Measurements from ENCODE around the gene CACNA1C.
"Not testable (repeated sequence)": the region's sequence is repeated elsewhere in the genome, so short reads cannot be mapped to it uniquely, and the experiment has no call there.

Gene CACNA1C

DNA sequence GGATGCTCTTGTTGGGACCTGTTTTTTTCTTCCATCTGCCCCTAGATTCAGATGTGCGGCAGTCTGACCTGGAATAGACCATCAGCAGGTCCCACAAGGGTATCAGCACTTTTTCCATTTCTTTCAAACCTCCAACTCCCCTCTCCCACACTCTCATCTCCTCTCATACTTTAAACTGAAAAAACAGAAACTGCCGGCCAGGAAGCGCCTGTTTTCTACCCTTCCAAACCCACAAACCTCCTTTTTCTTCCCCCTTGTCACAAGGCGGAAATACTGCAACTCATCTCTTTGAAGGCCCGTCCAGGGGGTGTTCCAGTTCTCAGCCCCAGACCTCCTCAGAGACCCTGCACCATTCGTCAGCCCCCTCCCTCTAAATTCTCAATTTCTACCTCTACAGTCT lies 679.5 kb downstream of the CACNA1C start:
- DNase-seq (ENCODE audit: insufficient read length, low spot score) (no peak), FAIRE-seq (no peak)
- TF ChIP-seq POU2F2 (IDR thresholded peaks at IDR 0.05; ENCODE audit: low read depth, low read length) (no peak), POLR2A (IDR thresholded peaks at IDR 0.05; ENCODE audit: low read depth, low read length) (no peak), POLR2AphosphoS5 (IDR thresholded peaks at IDR 0.05; ENCODE audit: low read depth, low read length) (no peak), TAF1 (IDR thresholded peaks at IDR 0.05; ENCODE audit: low read depth, low read length) (no peak), PAX5 (IDR thresholded peaks at IDR 0.05; ENCODE audit: insufficient read depth, low read length, severe bottlenecking) (no peak), SPI1 (IDR thresholded peaks at IDR 0.05; ENCODE audit: low read depth, low read length) (no peak)

DNA sequence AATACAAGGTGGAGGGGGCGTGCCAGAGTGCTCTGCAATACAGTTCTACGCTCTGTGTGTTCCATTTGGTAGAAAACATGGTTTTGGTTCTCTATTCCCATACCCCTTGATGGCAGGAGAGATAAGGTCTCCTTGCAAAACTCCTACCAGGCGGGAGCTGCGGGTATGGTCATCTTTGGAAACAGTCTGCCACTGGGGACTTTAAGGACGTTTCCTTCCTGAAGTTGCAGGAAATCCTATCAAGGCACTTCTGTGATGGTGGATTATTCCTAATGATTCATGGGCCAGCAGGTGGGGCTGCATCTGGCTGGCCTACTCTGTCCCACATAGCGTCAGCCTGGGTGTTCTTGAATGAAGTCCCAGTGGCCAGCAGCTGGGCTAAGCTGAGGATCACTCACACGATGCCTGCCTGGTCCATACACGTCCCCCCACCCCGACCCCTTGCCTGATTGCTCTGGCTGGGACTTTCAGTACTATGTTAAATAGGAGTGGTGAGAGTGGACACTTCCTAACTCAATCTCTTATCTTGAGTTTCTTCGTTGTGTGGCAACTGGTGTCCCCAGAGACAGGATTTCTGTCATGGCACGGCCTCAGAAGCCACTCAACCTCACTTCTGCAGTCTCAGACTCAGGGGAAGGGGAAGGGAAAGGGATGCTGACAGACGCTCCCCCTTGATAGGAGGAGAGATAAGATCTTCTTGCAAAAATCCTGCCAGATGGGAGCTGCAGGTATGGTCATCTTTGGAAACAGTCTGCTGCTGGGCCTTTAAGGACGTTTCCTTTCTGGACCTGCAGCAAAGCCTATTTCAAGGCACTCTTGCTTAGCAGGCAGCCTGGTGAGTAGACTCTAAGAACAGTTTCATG lies 680.9 kb downstream of the CACNA1C start:
- TF ChIP-seq SPI1 (IDR thresholded peaks at IDR 0.05; ENCODE audit: low read depth, low read length) (no peak), TAF1 (IDR thresholded peaks at IDR 0.05; ENCODE audit: low read depth, low read length) (no peak), PAX5 (IDR thresholded peaks at IDR 0.05; ENCODE audit: insufficient read depth, low read length, severe bottlenecking) (no peak), POLR2AphosphoS5 (IDR thresholded peaks at IDR 0.05; ENCODE audit: low read depth, low read length) (no peak), POLR2A (IDR thresholded peaks at IDR 0.05; ENCODE audit: low read depth, low read length) (no peak), POU2F2 (IDR thresholded peaks at IDR 0.05; ENCODE audit: low read depth, low read length) (no peak)
- DNase-seq (ENCODE audit: insufficient read length, low spot score) (no peak), FAIRE-seq (no peak)

DNA sequence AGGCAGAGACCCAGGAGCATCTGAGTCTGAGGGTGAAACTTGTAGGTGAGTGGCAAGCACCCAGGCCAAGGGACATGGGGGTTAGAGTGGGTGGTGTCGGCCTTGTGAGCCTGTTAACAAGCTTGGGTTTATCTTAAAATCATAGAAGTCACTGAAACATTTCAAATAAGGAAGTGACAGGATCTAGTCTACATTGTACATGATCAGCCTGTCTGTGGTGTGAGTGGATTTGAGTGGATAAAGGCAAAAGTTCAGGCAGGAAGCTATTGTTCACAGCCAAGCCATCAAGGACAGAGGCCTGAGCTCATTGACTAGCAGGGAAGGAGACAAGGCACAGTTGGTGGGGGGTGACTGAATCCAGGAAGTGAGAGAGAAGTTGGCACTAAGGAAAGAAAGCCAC lies 682.6 kb downstream of the CACNA1C start:
- TF ChIP-seq SPI1 (IDR thresholded peaks at IDR 0.05; ENCODE audit: low read depth, low read length), result no peak
- TF ChIP-seq PAX5 (IDR thresholded peaks at IDR 0.05; ENCODE audit: insufficient read depth, low read length, severe bottlenecking), result no peak
- no peak for TF ChIP-seq POLR2A (IDR thresholded peaks at IDR 0.05; ENCODE audit: low read depth, low read length)
- no peak for TF ChIP-seq POLR2AphosphoS5 (IDR thresholded peaks at IDR 0.05; ENCODE audit: low read depth, low read length)
- no peak for TF ChIP-seq POU2F2 (IDR thresholded peaks at IDR 0.05; ENCODE audit: low read depth, low read length)
- no peak for TF ChIP-seq TAF1 (IDR thresholded peaks at IDR 0.05; ENCODE audit: low read depth, low read length)
- DNase-seq (ENCODE audit: insufficient read length, low spot score) (no peak), FAIRE-seq (no peak)

DNA sequence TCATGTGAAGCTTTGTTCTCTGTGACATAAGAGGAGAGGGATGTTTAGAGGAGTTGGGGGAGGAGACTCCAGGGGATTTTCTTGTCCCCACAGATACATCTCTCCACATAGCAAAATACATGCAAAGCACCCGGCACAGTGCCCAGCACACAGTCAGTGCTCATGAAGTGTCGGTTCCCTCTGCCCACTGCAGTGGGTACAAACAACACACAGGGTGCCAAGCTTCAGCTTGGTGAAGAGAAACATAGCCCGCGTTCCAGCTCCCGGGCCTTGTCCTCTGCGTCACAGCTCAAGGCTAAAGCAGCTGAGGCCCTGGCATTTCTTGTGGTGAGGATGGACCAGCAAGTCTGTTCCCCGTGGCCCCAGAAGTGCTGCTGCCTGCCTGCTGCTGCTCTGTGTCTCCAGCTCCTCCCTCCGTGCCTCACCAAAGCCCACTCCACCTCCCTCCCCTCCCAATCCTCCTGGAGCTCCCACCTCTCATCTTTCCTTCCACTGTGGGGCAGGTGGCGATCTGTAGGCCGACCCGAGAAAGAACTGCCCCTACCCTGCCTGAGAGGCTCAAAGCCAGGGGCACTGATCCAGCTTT lies 685.0 kb downstream of the CACNA1C start:
- FAIRE-seq, result no peak
- TF ChIP-seq TAF1 (IDR thresholded peaks at IDR 0.05; ENCODE audit: low read depth, low read length), result no peak
- TF ChIP-seq POU2F2 (IDR thresholded peaks at IDR 0.05; ENCODE audit: low read depth, low read length), result no peak
- TF ChIP-seq PAX5 (IDR thresholded peaks at IDR 0.05; ENCODE audit: insufficient read depth, low read length, severe bottlenecking), result no peak
- no peak for TF ChIP-seq POLR2AphosphoS5 (IDR thresholded peaks at IDR 0.05; ENCODE audit: low read depth, low read length)
- TF ChIP-seq POLR2A (IDR thresholded peaks at IDR 0.05; ENCODE audit: low read depth, low read length), result no peak
- no peak for TF ChIP-seq SPI1 (IDR thresholded peaks at IDR 0.05; ENCODE audit: low read depth, low read length)
- DNase-seq (ENCODE audit: insufficient read length, low spot score), result no peak

DNA sequence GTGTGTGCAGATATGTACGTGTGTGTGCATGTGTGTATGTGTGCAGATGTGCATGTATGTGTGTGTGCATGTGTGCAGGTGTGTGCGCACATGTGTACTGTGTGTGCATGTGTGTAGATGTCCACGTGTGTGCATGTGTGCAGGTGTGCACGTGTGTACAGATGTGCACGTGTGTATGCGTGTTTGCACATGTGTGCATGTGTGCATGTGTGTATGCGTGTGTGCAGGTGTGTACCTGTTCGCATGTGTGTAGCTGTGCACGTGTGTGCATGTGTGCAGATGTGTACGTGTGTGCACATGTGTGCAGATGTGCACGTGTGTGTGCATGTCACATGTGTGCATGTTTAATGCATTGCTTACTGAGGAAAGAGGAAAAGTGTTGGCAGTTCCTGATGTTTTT lies 686.3 kb downstream of the CACNA1C start:
- TF ChIP-seq PAX5 (IDR thresholded peaks at IDR 0.05; ENCODE audit: insufficient read depth, low read length, severe bottlenecking) (no peak), POU2F2 (IDR thresholded peaks at IDR 0.05; ENCODE audit: low read depth, low read length) (no peak), POLR2A (IDR thresholded peaks at IDR 0.05; ENCODE audit: low read depth, low read length) (no peak), POLR2AphosphoS5 (IDR thresholded peaks at IDR 0.05; ENCODE audit: low read depth, low read length) (no peak), SPI1 (IDR thresholded peaks at IDR 0.05; ENCODE audit: low read depth, low read length) (no peak), TAF1 (IDR thresholded peaks at IDR 0.05; ENCODE audit: low read depth, low read length) (no peak)
- peak; percentile 74 for FAIRE-seq
- DNase-seq (ENCODE audit: insufficient read length, low spot score), result no peak

DNA sequence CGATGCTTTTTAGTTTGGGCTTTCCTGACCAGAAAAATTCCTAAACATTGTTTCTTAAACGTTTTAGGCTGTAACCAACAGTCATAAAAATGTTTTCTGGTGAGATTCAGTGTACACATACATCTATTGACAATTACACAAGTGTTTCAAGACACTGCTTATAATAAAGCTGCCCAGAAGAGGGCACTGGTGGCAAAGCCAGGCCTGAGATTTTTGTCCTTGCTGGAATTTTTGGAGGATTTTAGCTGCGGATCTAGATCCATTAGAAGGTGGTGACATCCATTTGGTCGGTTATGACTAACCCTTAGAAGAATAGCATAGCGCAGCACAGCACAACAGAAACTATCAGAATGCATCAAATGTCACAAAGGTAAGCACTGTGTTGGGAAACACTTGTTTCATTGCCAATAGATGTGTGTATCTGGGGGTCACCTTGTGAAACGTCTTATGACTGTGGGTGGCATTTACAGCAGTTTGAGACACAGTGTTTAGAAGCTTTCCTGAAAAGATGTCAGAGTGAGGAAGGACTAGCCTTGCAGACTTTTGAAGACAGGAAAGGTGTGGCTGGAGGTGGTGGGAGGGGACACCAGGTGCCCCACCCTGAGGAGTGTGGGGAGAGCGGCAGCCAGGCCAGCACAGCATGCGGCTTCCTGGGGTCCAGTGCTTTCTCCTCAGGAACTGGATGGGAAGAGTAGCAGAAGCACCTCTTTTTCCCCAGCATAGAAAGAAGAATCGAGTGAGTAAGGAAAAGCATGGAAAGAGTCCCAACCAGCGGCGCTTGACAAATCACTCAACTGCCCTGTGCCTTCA lies 687.2 kb downstream of the CACNA1C start:
- FAIRE-seq, result no peak
- TF ChIP-seq SPI1 (IDR thresholded peaks at IDR 0.05; ENCODE audit: low read depth, low read length) (no peak), PAX5 (IDR thresholded peaks at IDR 0.05; ENCODE audit: insufficient read depth, low read length, severe bottlenecking) (no peak), POU2F2 (IDR thresholded peaks at IDR 0.05; ENCODE audit: low read depth, low read length) (no peak), POLR2AphosphoS5 (IDR thresholded peaks at IDR 0.05; ENCODE audit: low read depth, low read length) (no peak), TAF1 (IDR thresholded peaks at IDR 0.05; ENCODE audit: low read depth, low read length) (no peak), POLR2A (IDR thresholded peaks at IDR 0.05; ENCODE audit: low read depth, low read length) (no peak)
- DNase-seq (ENCODE audit: insufficient read length, low spot score), result no peak

DNA sequence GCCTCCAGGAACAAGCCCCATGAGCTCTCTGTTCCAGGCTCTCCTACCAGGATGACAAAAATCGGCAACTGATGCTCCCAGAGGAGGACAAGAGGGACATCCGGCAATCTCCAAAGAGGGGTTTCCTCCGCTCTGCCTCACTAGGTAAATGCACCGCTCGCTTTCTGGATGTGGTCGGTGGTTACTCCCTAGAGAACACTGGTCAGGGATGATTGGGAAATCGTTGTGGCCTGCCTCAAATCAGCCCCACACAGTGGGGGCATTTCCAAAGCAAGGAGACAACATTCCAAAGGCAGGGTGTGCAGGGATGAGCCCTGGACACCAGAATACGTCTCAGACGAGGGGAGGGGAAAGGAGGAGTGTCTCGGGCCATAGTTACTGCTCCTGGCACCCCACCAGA lies 689.2 kb downstream of the CACNA1C start:
- DNase-seq (ENCODE audit: insufficient read length, low spot score); FAIRE-seq: not testable (repeated sequence)

DNA sequence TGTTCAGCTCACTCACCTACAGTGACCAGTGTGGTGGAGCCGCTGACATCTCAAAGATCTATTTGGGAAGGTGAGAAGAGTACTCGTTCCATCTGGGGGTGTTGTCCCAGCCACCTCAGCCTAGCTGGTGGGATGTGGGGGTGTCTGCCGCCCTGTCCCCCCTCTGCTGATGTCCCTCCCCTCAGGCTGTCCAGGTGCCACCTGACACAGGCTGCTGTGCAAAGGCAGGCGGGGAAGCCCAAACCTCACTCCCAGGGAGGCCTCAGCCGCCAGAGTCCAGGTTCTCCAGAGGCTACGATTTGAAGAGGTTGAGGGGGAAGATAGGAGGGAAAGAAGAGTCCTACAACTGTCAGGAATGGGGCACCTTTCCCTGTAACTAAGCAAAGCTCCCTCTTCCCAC lies 690.7 kb downstream of the CACNA1C start:
- FAIRE-seq, result no peak
- no peak for DNase-seq (ENCODE audit: insufficient read length, low spot score)
- TF ChIP-seq POU2F2 (IDR thresholded peaks at IDR 0.05; ENCODE audit: low read depth, low read length), result no peak

DNA sequence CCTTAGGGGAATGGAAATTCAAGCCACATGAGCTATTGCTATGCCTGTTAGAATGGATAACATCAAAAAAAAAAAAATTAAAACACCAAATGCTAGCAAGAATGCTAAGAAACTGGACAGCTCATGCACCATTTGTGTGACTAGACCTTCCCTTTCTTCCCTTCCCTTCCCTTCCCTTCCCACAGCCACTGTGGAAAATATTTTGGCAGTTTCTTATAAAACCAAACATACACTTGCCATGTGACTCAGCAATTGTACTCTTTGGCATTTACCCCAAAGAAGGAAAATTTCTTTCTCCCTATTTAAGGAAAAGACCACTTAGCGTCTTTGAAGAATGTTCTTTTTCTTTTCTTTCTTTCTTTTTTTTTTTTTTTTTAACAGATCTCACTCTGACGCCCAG lies 692.9 kb downstream of the CACNA1C start:
- FAIRE-seq, result no peak
- no peak for DNase-seq (ENCODE audit: insufficient read length, low spot score)
- TF ChIP-seq SPI1 (IDR thresholded peaks at IDR 0.05; ENCODE audit: low read depth, low read length), result no peak
- no peak for TF ChIP-seq POU2F2 (IDR thresholded peaks at IDR 0.05; ENCODE audit: low read depth, low read length)
- no peak for TF ChIP-seq PAX5 (IDR thresholded peaks at IDR 0.05; ENCODE audit: insufficient read depth, low read length, severe bottlenecking)
- no peak for TF ChIP-seq TAF1 (IDR thresholded peaks at IDR 0.05; ENCODE audit: low read depth, low read length)
- TF ChIP-seq POLR2AphosphoS5 (IDR thresholded peaks at IDR 0.05; ENCODE audit: low read depth, low read length), result no peak
- TF ChIP-seq POLR2A (IDR thresholded peaks at IDR 0.05; ENCODE audit: low read depth, low read length), result no peak

All from GM12891 (cell line).